DOHH2 (cell line): ENCODE results near the gene FAM20C.

ENCODE experiments used
- H3F3A ChIP-seq: fragments of 200-600 bp; sonication (generic), shearing (Covaris generic); 2 replicates; pipeline ENCODE4 v1.6.0; 2016; ENCODE audit warnings: antibody characterized with exemption, mild to moderate bottlenecking; ENCODE audit not compliant: control insufficient read depth, insufficient read depth
- H3K27ac ChIP-seq: fragments of 200-600 bp; sonication (generic); 2 replicates; pipeline ENCODE4 v1.5.1; 2014; ENCODE audit warnings: low read depth, mild to moderate bottlenecking, low read length, moderate library complexity
- H3K27me3 ChIP-seq: fragments of 200-600 bp; sonication (generic); 2 replicates; pipeline ENCODE4 v1.6.1; 2014; ENCODE audit warnings: mild to moderate bottlenecking, low read length, mixed read lengths; ENCODE audit not compliant: control insufficient read depth
- H3K36me3 ChIP-seq: fragments of 200-600 bp; sonication (generic); 2 replicates; pipeline ENCODE4 v1.6.1; 2014; ENCODE audit warnings: mild to moderate bottlenecking, low read length, moderate library complexity, mixed read lengths; ENCODE audit not compliant: control insufficient read depth
- H3K4me1 ChIP-seq: fragments of 200-600 bp; sonication (generic); 2 replicates; pipeline ENCODE4 v1.6.1; 2014; ENCODE audit warnings: mild to moderate bottlenecking, low read length, mixed read lengths; ENCODE audit not compliant: control insufficient read depth
- H3K4me2 ChIP-seq: fragments of 200-600 bp; sonication (generic); 2 replicates; pipeline ENCODE4 v1.6.0; 2014; ENCODE audit warnings: mild to moderate bottlenecking, low read length, moderate library complexity
- H3K4me3 ChIP-seq: fragments of 200-600 bp; sonication (generic); 2 replicates; pipeline ENCODE4 v1.5.1; 2014; ENCODE audit warnings: mild to moderate bottlenecking, low read length, mixed read lengths
- H3K79me2 ChIP-seq: fragments of 200-600 bp; sonication (generic); 2 replicates; pipeline ENCODE4 v1.6.1; 2014; ENCODE audit warnings: mild to moderate bottlenecking, low read length, mixed read lengths; ENCODE audit not compliant: control insufficient read depth
- H3K9me2 ChIP-seq: fragments of 200-600 bp; sonication (generic); replicated peaks from 2 replicates; pipeline ENCODE4 v1.6.1; 2014; ENCODE audit warnings: mild to moderate bottlenecking, low read length, mixed read lengths; ENCODE audit not compliant: control insufficient read depth
- H3K9me3 ChIP-seq: fragments of 200-600 bp; sonication (generic); 2 replicates; pipeline ENCODE4 v1.6.1; 2014; ENCODE audit warnings: antibody characterized with exemption, low read length, mixed read lengths; ENCODE audit not compliant: control insufficient read depth, insufficient read depth
- H4K20me1 ChIP-seq: fragments of 200-600 bp; sonication (generic); 2 replicates; pipeline ENCODE4 v1.6.0; 2014; ENCODE audit warnings: low read depth, mild to moderate bottlenecking, antibody characterized with exemption, low read length, moderate library complexity; ENCODE audit not compliant: control insufficient read depth, insufficient read depth
- CTCF ChIP-seq: fragments of 200-600 bp; sonication (generic); IDR thresholded peaks from one replicate; pipeline ENCODE4 v1.5.1; 2014; ENCODE audit warnings: antibody characterized with exemption, mild to moderate bottlenecking, low read depth, low read length; ENCODE audit not compliant: poor library complexity, severe bottlenecking
- EZH2phosphoT487 ChIP-seq: fragments of 200-600 bp; sonication (generic); IDR thresholded peaks from 2 replicates; pipeline ENCODE4 v1.6.1; 2017; ENCODE audit warnings: borderline replicate concordance, mild to moderate bottlenecking, antibody characterized with exemption, low read length, moderate library complexity, mixed read lengths

Gene FAM20C

GRCh38 chr7:190196-190595, 2.2 kb upstream of the FAM20C start:
- Histone ChIP-seq H4K20me1 (no peaks in the 10 kb centered on the region), H3K9me3 (peaks cover 3% of the 10 kb centered on the region; the same call in 1 of the 2 replicates), H3K4me2 (no peak overlapping the region), H3K4me3 (no peak overlapping the region), H3K27ac (no peak overlapping the region), H3K36me3 (no peaks in the 10 kb centered on the region), H3K4me1 (no peaks in the 10 kb centered on the region), H3K27me3 (no peaks in the 10 kb centered on the region), H3K9me2 (no peaks in the 10 kb centered on the region), H3F3A (no peaks in the 10 kb centered on the region), H3K79me2 (no peaks in the 10 kb centered on the region)
- no peak for TF ChIP-seq CTCF
- no peak for TF ChIP-seq EZH2phosphoT487

GRCh38 chr7:191105-191980, 1.0 kb upstream of the FAM20C start:
- Histone ChIP-seq H3K4me1 (no peaks in the 10 kb centered on the region), H3K9me3 (peaks cover 6% of the 10 kb centered on the region; the same call in 1 of the 2 replicates), H3K27ac (no peak overlapping the region), H3K27me3 (no peaks in the 10 kb centered on the region), H3K36me3 (no peaks in the 10 kb centered on the region), H3K79me2 (no peaks in the 10 kb centered on the region), H3K9me2 (no peaks in the 10 kb centered on the region), H3K4me3 (no peak overlapping the region), H3F3A (no peaks in the 10 kb centered on the region), H3K4me2 (no peak overlapping the region), H4K20me1 (no peaks in the 10 kb centered on the region)
- TF ChIP-seq EZH2phosphoT487 (no peak), CTCF (no peak)

- H4K20me1 ChIP-seq, result no peaks in the 10 kb centered on the region
- H3K36me3 ChIP-seq, result no peaks in the 10 kb centered on the region
- no peaks in the 10 kb centered on the region for H3K79me2 ChIP-seq
- no peaks in the 10 kb centered on the region for H3F3A ChIP-seq
- TF ChIP-seq EZH2phosphoT487, result no peak
- TF ChIP-seq CTCF, result no peak
- no peak overlapping the region for H3K4me3 ChIP-seq
- H3K9me2 ChIP-seq, result no peaks in the 10 kb centered on the region
- no peaks in the 10 kb centered on the region for H3K27me3 ChIP-seq
- no peak overlapping the region for H3K4me2 ChIP-seq
- no peak overlapping the region for H3K27ac ChIP-seq
- H3K9me3 ChIP-seq, result peaks cover 6% of the 10 kb centered on the region; the same call in 1 of the 2 replicates
- H3K4me1 ChIP-seq, result no peaks in the 10 kb centered on the region
Measured at GRCh38 chr7:192701-193480, 520 bp downstream of the FAM20C start.
